Heart left ventricle (tissue), 16 donors: Measurements from ENCODE around the gene HLCS. TPM values are rescaled to one million over a fixed set of nuclear protein-coding genes. Genes with fewer than 3 reads are reported as not detected.

Experiments used
- ATAC-seq, 4 donors: fragments of 200-7000 bp; cut with Tn5 transposase; one replicate each; pipeline ENCODE4 v1.9.1; 2020 to 2022; ENCODE audit warnings: moderate library complexity in 4 of 4, mild to moderate bottlenecking in 3 of 4, moderate number of reproducible peaks in 1 of 4
- DNase-seq, 5 donors: peaks; one replicate each; pipeline ENCODE4 v3.0.0-alpha.2; 2020
- H3K27ac ChIP-seq, 12 donors: fragments of 200-600 bp; sonication (generic) in 4 of 12; one replicate each; pipeline versions ENCODE4 v1.5.0 to v1.8.0; 2016 to 2022; ENCODE audit warnings: mild to moderate bottlenecking in 2 of 12
- H3K27me3 ChIP-seq, 9 donors: fragments of 200-600 bp; sonication (generic) in 2 of 9; one replicate each; pipeline versions ENCODE4 v1.5.1 to v1.8.0; 2016 to 2022; ENCODE audit warnings: mild to moderate bottlenecking in 3 of 9
- H3K36me3 ChIP-seq, 9 donors: fragments of 200-600 bp; sonication (generic) in 2 of 9; one replicate each; pipeline versions ENCODE4 v1.5.0 to v1.8.0; 2018 to 2022; ENCODE audit warnings: mild to moderate bottlenecking in 2 of 9
- H3K4me1 ChIP-seq, 12 donors: fragments of 200-600 bp; sonication (generic) in 4 of 12; one replicate each; pipeline versions ENCODE4 v1.5.0 to v1.8.0; 2016 to 2022; ENCODE audit warnings: mild to moderate bottlenecking in 3 of 12
- H3K4me3 ChIP-seq, 12 donors: fragments of 200-600 bp; sonication (generic) in 4 of 12; one replicate each; pipeline versions ENCODE4 v1.5.0 to v1.8.0; 2017 to 2022; ENCODE audit warnings: mild to moderate bottlenecking in 9 of 12, moderate library complexity in 4 of 12
- H3K9me3 ChIP-seq, 12 donors: fragments of 200-600 bp; sonication (generic) in 4 of 12; one replicate each; pipeline versions ENCODE4 v1.5.0 to v1.8.0; 2016 to 2022; ENCODE audit warnings: mild to moderate bottlenecking in 1 of 12
- CTCF ChIP-seq, 12 donors: fragments of 200-600 bp; sonication (generic) in 4 of 12; IDR thresholded peaks; one replicate each; pipeline versions ENCODE4 v1.5.0 to v1.8.0; 2018 to 2022; ENCODE audit warnings: antibody characterized with exemption in 12 of 12, mild to moderate bottlenecking in 5 of 12
- POLR2A ChIP-seq, 2 donors: fragments of 450-650 bp; IDR thresholded peaks; one replicate each; pipeline ENCODE4 v1.6.1; 2017; ENCODE audit warnings: antibody characterized with exemption in 2 of 2, mild to moderate bottlenecking in 2 of 2, moderate library complexity in 2 of 2
- WGBS, 4 donors: extraction: QIAGEN DNeasy Blood & Tissue Kit in 2 of 4; methylation state at CpG; one replicate each; pipeline versions ENCODE4 v1.1.5 to v1.1.7; 2013 to 2018; 5-methylcytosine and 5-hydroxymethylcytosine counted together
- intact Hi-C, 10 donors: fragments of 100-400 bp; cut with DNase I; formaldehyde crosslinking; loops; one replicate each; pipeline versions ENCODE4 v1.11.1 to v1.14.2; 2022
- polyA plus RNA-seq, 2 donors: library from polyadenylated mRNA; stranded (reverse); fragments of 200-250 nt; gene quantifications; one replicate each; pipeline ENCODE4 v1.2.3, GENCODE V29; 2013
- total RNA-seq, 9 donors: library from RNA; depleted of rRNA in 2 of 9; stranded (reverse); fragments of >200 nt in 2 of 9; fragmentation: NEBNext Ultra II Directional in 3 of 9; extraction: Animal tissue kit (Norgen Biotek cat#: 25700) in 3 of 9; gene quantifications; one replicate each; pipeline versions ENCODE4 v1.1.0 to v1.2.4, GENCODE V29; 2016 to 2023
- donor health status: ischemic (EF 13 %, LVEDD 7.1; RV severe dilation, severe dysfunction).
- donor health status: healthy with polysubstance abuse.
- donor health status: DM: no; HTN: yes; CAD: no.
- donor health status: DM: no; HTN: no; CAD: no.
- donor health status: ischemic (EF 25% LVEDD 6.9; RV normal size, moderate dysfunction).
- donor health status: ischemic (EF 25% LVEDD 5.7; RV mildly dilated, moderate dysfunction).
- donor health status: healthy.
- donor health status: DM: yes; HTN: yes; CAD: no.
- donor health status: ischemic (EF 35%, LVEDD 5.7; RV mildly dilated, moderate dysfunction).
- donor health status: nonischemic (EF 11% LVEDD 7.7; RV severe dilation, severe dysfunction).
- donor health status: DM: yes; HTN: yes; CAD: no.
- donor health status: PGD.
- donor health status: ischemic (EF 29% LVEDD 5.4; RV normal size, mild dysfunction).
- donor health status: nonischemic (EF 23%, LVEDD 6.1; RV moderate dilation, normal function).

HLCS gene
- total and polyA plus RNA-seq, 11 donors: 1.8 to 15.2 (median 6.2) TPM

- peaks cover 0 to 9% (median 0%) of the 10 kb centered on the region in 9 donors for H3K36me3 ChIP-seq
- WGBS, 4 donors: 65 to 78% (median 69%) methylated on average over 22 of the region's 22 CpGs
- peak overlapping the region in 4 of 12 donors; percentile 15 to 32 (median 28) for H3K4me3 ChIP-seq
- no peaks in the 10 kb centered on the region for H3K9me3 ChIP-seq
- no peak for DNase-seq
- peaks cover 0 to 11% (median 0%) of the 10 kb centered on the region in 12 donors for H3K4me1 ChIP-seq
- H3K27ac ChIP-seq: peak overlapping the region in 7 of 12 donors; percentile 11 to 81 (median 43)
- peak in 2 of 4 donors; percentile 28 to 58 for ATAC-seq
- H3K27me3 ChIP-seq: no peaks in the 10 kb centered on the region
- intact Hi-C loops: loop anchor here in 4 of 10 donors (5.0 kb wide), 4 partner anchors 98 to 173 kb away; no protein-coding TSS in a partner anchor
- no peak for TF ChIP-seq CTCF (IDR thresholded peaks at IDR 0.05)
Observed at GRCh38 chr21:36754241-36754898, 212.1 kb downstream of the HLCS start.

GRCh38 chr21:36753556-36753955, 212.9 kb downstream of the HLCS start:
- 63 to 72% (median 67%) methylated on average over 3 of the region's 3 CpGs for WGBS, 4 donors
- peaks cover 0 to 9% (median 0%) of the 10 kb centered on the region in 9 donors for H3K36me3 ChIP-seq
- H3K4me1 ChIP-seq: peaks cover 0 to 11% (median 0%) of the 10 kb centered on the region in 12 donors
- intact Hi-C loops: loop anchor here in 4 of 10 donors (5.0 kb wide), 4 partner anchors 99 to 174 kb away; no protein-coding TSS in a partner anchor
- H3K4me3 ChIP-seq: peak overlapping the region in 1 of 12 donors; percentile 32
- DNase-seq: no peak
- H3K27ac ChIP-seq: peak overlapping the region in 6 of 12 donors; percentile 11 to 81 (median 42)
- peaks cover 0 to 6% (median 0%) of the 10 kb centered on the region in 9 donors for H3K27me3 ChIP-seq
- TF ChIP-seq POLR2A (IDR thresholded peaks at IDR 0.05) (no peak), CTCF (IDR thresholded peaks at IDR 0.05) (no peak)
- H3K9me3 ChIP-seq: no peaks in the 10 kb centered on the region
- ATAC-seq: peak in 1 of 4 donors; percentile 41

DNA sequence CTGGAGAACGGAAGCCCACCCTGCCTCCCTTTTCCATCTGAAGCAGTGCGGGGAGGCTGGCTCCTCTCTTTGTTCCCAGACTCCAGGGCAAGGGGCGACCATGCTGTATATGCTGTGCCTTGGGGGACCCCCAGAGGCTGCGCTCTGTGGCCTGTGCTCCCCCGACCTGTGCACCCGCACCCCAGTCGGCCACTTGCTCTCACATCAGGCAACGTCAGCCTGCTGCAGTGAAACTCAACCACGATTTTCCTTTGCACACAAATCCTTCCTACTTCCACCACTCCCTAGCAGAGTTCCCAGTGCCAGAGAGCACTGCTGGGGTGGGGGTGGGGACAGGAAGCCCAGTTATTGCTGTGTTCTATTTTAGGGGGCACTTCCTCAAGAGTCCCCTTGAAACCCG, 215.1 kb downstream of the HLCS start:
- H3K36me3 ChIP-seq: peaks cover 0 to 9% (median 0%) of the 10 kb centered on the region in 9 donors
- ATAC-seq (peak in 1 of 4 donors; percentile 41), DNase-seq (no peak)
- intact Hi-C loops: loop anchor here in 4 of 10 donors (5.0 kb wide), 4 partner anchors 101 to 176 kb away; no protein-coding TSS in a partner anchor
- H3K27me3 ChIP-seq: peaks cover 0 to 23% (median 0%) of the 10 kb centered on the region in 9 donors
- H3K4me1 ChIP-seq: peaks cover 0 to 16% (median 5%) of the 10 kb centered on the region in 12 donors
- 53 to 75% (median 56%) methylated on average over 10 of the region's 10 CpGs for WGBS, 4 donors
- TF ChIP-seq POLR2A (IDR thresholded peaks at IDR 0.05) (no peak), CTCF (IDR thresholded peaks at IDR 0.05) (no peak)
- no peaks in the 10 kb centered on the region for H3K9me3 ChIP-seq
- peak overlapping the region in 3 of 12 donors; percentile 4 to 20 (median 10) for H3K4me3 ChIP-seq
- H3K27ac ChIP-seq: peak overlapping the region in 1 of 12 donors; percentile 20

GRCh38 chr21:36750576-36750959, 215.9 kb downstream of the HLCS start:
- peaks cover 0 to 29% (median 0%) of the 10 kb centered on the region in 9 donors for H3K27me3 ChIP-seq
- WGBS, 4 donors: 91 to 97% (median 94%) methylated on average over 2 of the region's 2 CpGs
- H3K27ac ChIP-seq: no peak overlapping the region
- H3K4me1 ChIP-seq: peaks cover 0 to 16% (median 5%) of the 10 kb centered on the region in 12 donors
- peaks cover 0 to 7% (median 0%) of the 10 kb centered on the region in 9 donors for H3K36me3 ChIP-seq
- no peaks in the 10 kb centered on the region for H3K9me3 ChIP-seq
- ATAC-seq (no peak), DNase-seq (no peak)
- H3K4me3 ChIP-seq: no peak overlapping the region
- TF ChIP-seq CTCF (IDR thresholded peaks at IDR 0.05) (no peak), POLR2A (IDR thresholded peaks at IDR 0.05) (no peak)
- intact Hi-C loops: loop anchor here in 4 of 10 donors (5.0 kb wide), 4 partner anchors 102 to 177 kb away; no protein-coding TSS in a partner anchor
